Kidney epithelial cell (primary cell): Measurements from ENCODE around the gene BRME1. TPM values are rescaled to one million over a fixed set of nuclear protein-coding genes. Genes with fewer than 3 reads are reported as not detected.
A peak's percentile ranks its signal among the peaks of the same experiment; 100 is the strongest.

ENCODE experiments used
- DNase-seq: peaks from one replicate; pipeline ENCODE4 v3.0.0-alpha.2; 2010; ENCODE audit warnings: low read depth
- H3K27me3 ChIP-seq: 2 replicates; pipeline ENCODE4 v1.6.0; 2011; ENCODE audit warnings: low read length; ENCODE audit not compliant: control insufficient read depth, insufficient read depth
- H3K36me3 ChIP-seq: 2 replicates; pipeline ENCODE4 v1.5.1; 2011; ENCODE audit warnings: low read length; ENCODE audit not compliant: control insufficient read depth, insufficient read depth
- H3K4me3 ChIP-seq: 2 replicates; pipeline ENCODE4 v1.5.1; 2011; ENCODE audit warnings: low read depth, mild to moderate bottlenecking, control low read depth, low read length
- total RNA-seq: library from RNA; depleted of rRNA; stranded (reverse); fragments of >200 nt; gene quantifications from 2 replicates; pipeline ENCODE4 v1.2.3, GENCODE V29; 2015
- TF ChIP-seq, protein P1 (sequence below): IDR thresholded peaks from 2 replicates; pipeline ENCODE4 v1.5.1; 2011; ENCODE audit warnings: mild to moderate bottlenecking, moderate library complexity, low read length, control low read depth, inconsistent platforms; ENCODE audit not compliant: insufficient read depth, poor library complexity, severe bottlenecking

The BRME1 gene
- total RNA-seq, 1 donor from 2014 or later = 2.5 TPM

DNA sequence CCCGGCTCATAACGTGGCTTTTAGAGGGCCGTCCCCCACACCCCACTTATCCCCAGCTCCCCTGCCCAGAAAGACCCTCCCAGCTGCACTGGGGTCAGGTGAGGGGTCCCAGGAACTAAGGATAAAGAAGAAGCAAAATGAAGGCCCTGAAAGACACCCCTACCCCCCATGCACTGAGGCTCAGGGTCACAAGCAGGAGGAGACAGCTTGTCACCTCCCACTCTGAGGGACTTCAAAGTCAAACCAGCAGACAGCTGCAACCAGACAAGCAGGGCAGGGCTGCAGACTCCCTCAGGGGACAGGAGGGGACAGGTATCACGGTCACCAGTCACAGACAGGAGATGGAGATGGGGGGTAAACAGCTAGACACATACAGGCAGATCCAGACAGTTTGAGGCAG is 35.0 kb downstream of the BRME1 start:
- TF ChIP-seq, protein P1, sequence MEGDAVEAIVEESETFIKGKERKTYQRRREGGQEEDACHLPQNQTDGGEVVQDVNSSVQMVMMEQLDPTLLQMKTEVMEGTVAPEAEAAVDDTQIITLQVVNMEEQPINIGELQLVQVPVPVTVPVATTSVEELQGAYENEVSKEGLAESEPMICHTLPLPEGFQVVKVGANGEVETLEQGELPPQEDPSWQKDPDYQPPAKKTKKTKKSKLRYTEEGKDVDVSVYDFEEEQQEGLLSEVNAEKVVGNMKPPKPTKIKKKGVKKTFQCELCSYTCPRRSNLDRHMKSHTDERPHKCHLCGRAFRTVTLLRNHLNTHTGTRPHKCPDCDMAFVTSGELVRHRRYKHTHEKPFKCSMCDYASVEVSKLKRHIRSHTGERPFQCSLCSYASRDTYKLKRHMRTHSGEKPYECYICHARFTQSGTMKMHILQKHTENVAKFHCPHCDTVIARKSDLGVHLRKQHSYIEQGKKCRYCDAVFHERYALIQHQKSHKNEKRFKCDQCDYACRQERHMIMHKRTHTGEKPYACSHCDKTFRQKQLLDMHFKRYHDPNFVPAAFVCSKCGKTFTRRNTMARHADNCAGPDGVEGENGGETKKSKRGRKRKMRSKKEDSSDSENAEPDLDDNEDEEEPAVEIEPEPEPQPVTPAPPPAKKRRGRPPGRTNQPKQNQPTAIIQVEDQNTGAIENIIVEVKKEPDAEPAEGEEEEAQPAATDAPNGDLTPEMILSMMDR = no peak
- no peak for DNase-seq

DNA sequence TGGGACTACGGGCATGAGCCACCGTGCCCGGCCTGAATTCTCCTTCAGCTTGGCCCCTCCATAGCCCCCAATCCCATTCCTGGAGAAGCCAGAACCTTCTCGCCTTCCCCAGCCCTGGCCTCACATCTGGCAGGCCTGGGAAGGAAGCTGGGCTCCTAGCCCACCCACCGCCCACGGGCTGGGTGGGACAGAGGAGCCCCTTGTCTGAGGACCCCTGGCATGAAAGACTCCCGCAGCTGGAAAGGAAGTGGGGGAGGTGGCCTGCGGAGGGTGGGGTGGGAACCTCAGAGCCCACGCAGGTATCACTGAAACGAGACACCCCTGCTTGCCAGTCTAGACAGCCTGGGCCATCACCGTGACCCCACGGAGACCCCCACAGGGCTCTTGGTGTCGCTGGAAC is 36.6 kb downstream of the BRME1 start:
- DNase-seq = no peak
- Histone ChIP-seq H3K27me3 (no peaks in the 10 kb centered on the region), H3K36me3 (no peaks in the 10 kb centered on the region), H3K4me3 (no peak overlapping the region)
- TF ChIP-seq, protein P1 = no peak

More for the DNA sequence above, 35.0 kb downstream of the BRME1 start:
- H3K4me3 ChIP-seq = no peak overlapping the region
- H3K36me3 ChIP-seq = no peaks in the 10 kb centered on the region
- H3K27me3 ChIP-seq = no peaks in the 10 kb centered on the region

DNA sequence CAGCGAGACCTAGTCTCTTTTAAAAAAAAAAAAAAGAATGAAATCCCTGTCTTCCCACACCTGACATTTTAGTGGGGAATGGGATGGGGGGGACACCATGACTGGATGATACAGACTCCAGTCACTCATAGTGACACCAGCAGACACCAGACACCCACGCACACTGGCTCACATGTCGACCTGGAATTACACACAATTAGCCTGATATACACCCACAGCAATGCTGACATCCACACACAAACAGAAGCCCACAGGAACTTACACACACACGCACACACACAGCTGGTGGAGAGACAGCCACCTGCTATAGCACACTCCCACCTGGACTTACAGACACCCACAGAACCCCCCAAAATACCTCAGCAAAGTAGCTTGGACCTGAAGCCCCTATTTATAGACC is 37.3 kb downstream of the BRME1 start:
- TF ChIP-seq, protein P1 = no peak
- H3K4me3 ChIP-seq = no peak overlapping the region
- H3K27me3 ChIP-seq = no peaks in the 10 kb centered on the region
- no peaks in the 10 kb centered on the region for H3K36me3 ChIP-seq
- DNase-seq = no peak

DNA sequence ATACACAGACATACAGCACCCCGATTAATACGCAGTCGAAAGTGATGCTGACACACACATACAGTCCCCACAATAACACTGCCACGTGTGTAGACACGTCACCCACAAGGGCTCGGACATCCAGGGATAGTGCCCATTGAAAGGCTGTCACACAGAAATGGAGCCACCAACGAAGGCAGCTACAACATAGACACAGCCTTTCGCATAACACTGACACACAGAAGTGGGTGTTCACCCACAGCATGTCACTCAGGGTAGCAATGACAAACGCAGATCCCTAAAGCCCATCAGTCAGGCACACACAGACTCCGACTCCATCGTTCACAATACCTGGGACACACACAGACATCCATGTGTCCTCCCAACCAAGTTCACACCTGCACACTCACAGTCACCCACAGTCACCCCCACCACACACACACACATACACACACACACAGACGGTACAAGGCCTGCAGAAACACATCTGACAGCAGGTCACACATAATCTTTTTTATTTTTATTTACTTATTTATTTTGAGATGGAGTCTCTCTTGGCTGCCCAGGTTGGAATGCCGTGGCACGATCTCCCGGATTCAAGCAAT is 39.4 kb downstream of the BRME1 start:
- TF ChIP-seq, protein P1 = no peak
- DNase-seq = no peak
- H3K4me3 ChIP-seq = peak overlapping the region; percentile 66
- no peaks in the 10 kb centered on the region for H3K36me3 ChIP-seq
- H3K27me3 ChIP-seq = no peaks in the 10 kb centered on the region

DNA sequence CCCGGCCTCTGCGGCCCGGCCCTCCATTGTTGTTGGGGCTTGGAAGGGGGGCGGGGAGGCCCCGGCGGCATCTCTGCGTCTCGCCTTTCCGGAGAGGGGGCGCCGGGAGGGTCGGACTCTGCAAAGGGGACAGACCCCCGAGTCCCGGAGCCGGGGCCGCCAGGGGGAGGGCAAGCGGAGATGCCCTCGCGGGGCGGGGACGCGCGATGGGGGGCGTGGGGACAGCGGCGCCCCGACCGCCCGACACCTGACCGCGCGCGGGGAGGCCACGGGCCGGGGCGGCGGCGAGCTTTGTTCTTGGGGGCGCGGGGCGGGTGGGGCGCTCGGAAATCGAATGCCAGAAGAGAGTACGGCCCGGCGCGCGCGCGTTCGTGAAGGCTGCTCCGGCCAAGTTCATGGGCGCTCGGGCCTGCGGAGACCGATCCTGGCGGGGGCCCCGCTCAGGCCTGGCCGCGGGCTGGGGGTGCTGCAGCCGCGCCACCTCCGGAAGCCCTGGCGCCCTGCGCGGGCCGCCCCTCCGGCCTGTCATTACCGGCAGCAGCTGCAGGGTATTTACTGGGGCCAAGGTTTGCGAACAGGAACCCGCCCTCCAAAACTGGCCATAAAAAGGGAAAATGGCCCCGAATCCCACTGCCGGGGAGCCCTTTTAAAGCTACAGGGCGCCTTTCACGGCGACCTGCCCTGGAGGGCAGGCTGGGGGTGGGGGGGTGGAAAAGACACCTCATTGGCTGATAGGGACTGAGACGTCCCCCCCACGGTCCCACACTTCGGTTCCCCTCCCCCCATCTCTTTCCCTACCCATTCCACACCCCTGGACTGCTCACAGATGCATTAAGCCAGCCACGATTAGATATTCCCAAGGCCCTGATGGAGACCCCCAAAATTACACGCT is 40.1 kb downstream of the BRME1 start:
- Histone ChIP-seq H3K4me3 (peak overlapping the region; percentile 66), H3K36me3 (no peaks in the 10 kb centered on the region), H3K27me3 (no peaks in the 10 kb centered on the region)
- DNase-seq = no peak
- TF ChIP-seq, protein P1 = no peak
